CD4-positive, alpha-beta T cell treated with Interleukin-2 at 100 ng/mL for 4 hours (primary cell): ENCODE data around the gene OR52E6.

Experiments
- DNase-seq: peaks from one replicate; pipeline ENCODE4 v3.0.0-alpha.2; 2020; ENCODE audit warnings: low spot score

The OR52E6 gene

GRCh38 chr11:5796541-5796940, 45.2 kb downstream of the OR52E6 start:
- no peak for DNase-seq

GRCh38 chr11:5791165-5791564, 50.5 kb downstream of the OR52E6 start, which contains the start of gene OR52N1:
Gene OR52N1 (minus strand): TSS chr11:5791265. CDS start chr11:5788816, 2,449 bp downstream.
- DNase-seq, result no peak
